ENCODE measurements around the gene MARCHF10. TPM values are rescaled to one million over a fixed set of nuclear protein-coding genes. Genes with fewer than 3 reads are reported as not detected.

The MARCHF10 gene
- total RNA-seq, 2 donors from 2014 or later = 29.7 TPM; not detected in 1

- Histone ChIP-seq H3K4me3 (no peak overlapping the region), H3K9me3 (no peaks in the 10 kb centered on the region), H3K4me1 (replicated peaks) (no peaks in the 10 kb centered on the region), H3K27ac (no peak overlapping the region), H3K27me3 (replicated peaks; ENCODE audit: insufficient read depth) (no peaks in the 10 kb centered on the region), H3K36me3 (no peaks in the 10 kb centered on the region)
- WGBS = 82% methylated on average over 8 of the region's 8 CpGs
- intact Hi-C loops (cut with DNase I) = no loop called here
- no peak for DNase-seq (ENCODE audit: low spot score)
- TF ChIP-seq POLR2AphosphoS5 (IDR thresholded peaks at IDR 0.05) = no peak
Observed at GRCh38 chr17:62712171-62712581, 95.9 kb downstream of the MARCHF10 start.

- Histone ChIP-seq H3K4me3 (no peak overlapping the region), H3K27ac (no peak overlapping the region), H3K4me1 (replicated peaks) (peaks cover 3% of the 10 kb centered on the region), H3K9me3 (no peaks in the 10 kb centered on the region), H3K36me3 (no peaks in the 10 kb centered on the region), H3K27me3 (replicated peaks; ENCODE audit: insufficient read depth) (no peaks in the 10 kb centered on the region)
- DNase-seq (ENCODE audit: low spot score) = no peak
- TF ChIP-seq POLR2AphosphoS5 (IDR thresholded peaks at IDR 0.05) (no peak), CTCF (IDR thresholded peaks at IDR 0.05) (no peak), POLR2A (IDR thresholded peaks at IDR 0.05) (no peak)
- intact Hi-C loops (cut with DNase I) = loop anchor here (10.0 kb wide), 1 partner anchor 106 kb away; no protein-coding TSS in a partner anchor
- WGBS = 80% methylated on average over 2 of the region's 2 CpGs
Observed at GRCh38 chr17:62708587-62708986, 99.5 kb downstream of the MARCHF10 start.

GRCh38 chr17:62707425-62707739 lies 100.7 kb downstream of the MARCHF10 start:
- Histone ChIP-seq H3K36me3 (no peaks in the 10 kb centered on the region), H3K27ac (no peak overlapping the region), H3K9me3 (no peaks in the 10 kb centered on the region), H3K4me1 (replicated peaks) (peaks cover 5% of the 10 kb centered on the region), H3K4me3 (no peak overlapping the region), H3K27me3 (replicated peaks; ENCODE audit: insufficient read depth) (no peaks in the 10 kb centered on the region)
- no peak for DNase-seq (ENCODE audit: low spot score)
- intact Hi-C loops (cut with DNase I) = loop anchor here (10.0 kb wide), 1 partner anchor 107 kb away; no protein-coding TSS in a partner anchor
- 94% methylated on average over 9 of the region's 9 CpGs for WGBS
- TF ChIP-seq POLR2AphosphoS5 (IDR thresholded peaks at IDR 0.05) = no peak
- no peak for TF ChIP-seq CTCF (IDR thresholded peaks at IDR 0.05)
- no peak for TF ChIP-seq POLR2A (IDR thresholded peaks at IDR 0.05)

- H3K27me3 ChIP-seq (replicated peaks; ENCODE audit: insufficient read depth) = no peaks in the 10 kb centered on the region
- H3K4me1 ChIP-seq (replicated peaks) = peaks cover 5% of the 10 kb centered on the region
- H3K36me3 ChIP-seq = no peaks in the 10 kb centered on the region
- 79% methylated on average over 20 of the region's 20 CpGs for WGBS
- TF ChIP-seq POLR2AphosphoS5 (IDR thresholded peaks at IDR 0.05) (no peak), POLR2A (IDR thresholded peaks at IDR 0.05) (no peak), CTCF (IDR thresholded peaks at IDR 0.05) (no peak)
- DNase-seq (ENCODE audit: low spot score) = no peak
- no peak overlapping the region for H3K27ac ChIP-seq
- intact Hi-C loops (cut with DNase I) = loop anchor here (10.0 kb wide), 1 partner anchor 108 kb away; no protein-coding TSS in a partner anchor
- no peak overlapping the region for H3K4me3 ChIP-seq
- no peaks in the 10 kb centered on the region for H3K9me3 ChIP-seq
Observed at GRCh38 chr17:62706598-62707424, 101.3 kb downstream of the MARCHF10 start.

GRCh38 chr17:62705778-62706597 lies 102.1 kb downstream of the MARCHF10 start:
- no peak overlapping the region for H3K27ac ChIP-seq
- H3K4me1 ChIP-seq (replicated peaks) = peaks cover 5% of the 10 kb centered on the region
- TF ChIP-seq POLR2AphosphoS5 (IDR thresholded peaks at IDR 0.05) (no peak), POLR2A (IDR thresholded peaks at IDR 0.05) (no peak), CTCF (IDR thresholded peaks at IDR 0.05) (no peak)
- no peaks in the 10 kb centered on the region for H3K36me3 ChIP-seq
- 34% methylated on average over 14 of the region's 14 CpGs for WGBS
- no peaks in the 10 kb centered on the region for H3K27me3 ChIP-seq (replicated peaks; ENCODE audit: insufficient read depth)
- DNase-seq (ENCODE audit: low spot score) = no peak
- intact Hi-C loops (cut with DNase I) = loop anchor here (10.0 kb wide), 1 partner anchor 109 kb away; no protein-coding TSS in a partner anchor
- no peaks in the 10 kb centered on the region for H3K9me3 ChIP-seq
- no peak overlapping the region for H3K4me3 ChIP-seq
